Measurements from ENCODE around the gene DNM1. TPM values are rescaled to one million over a fixed set of nuclear protein-coding genes. Genes with fewer than 3 reads are reported as not detected.

The DNM1 gene
- total and polyA plus RNA-seq, 4 donors: 1.2 to 23.7 (median 6.1) TPM

GRCh38 chr9:128297221-128297773, 94.1 kb downstream of the DNM1 start:
- no peak overlapping the region for H3K4me3 ChIP-seq
- no peaks in the 10 kb centered on the region for H3K36me3 ChIP-seq (ENCODE audit: control insufficient read depth in 4 of 4, insufficient read depth in 4 of 4, low read length in 4 of 4)
- H3K27ac ChIP-seq (ENCODE audit: low read depth in 1 of 2, low read length in 1 of 2): no peak overlapping the region
- DNase-seq (no peak), ATAC-seq (ENCODE audit: insufficient read depth, low FRiP score) (no peak)
- no peaks in the 10 kb centered on the region for H3K9me3 ChIP-seq (ENCODE audit: control insufficient read depth in 4 of 4, insufficient read depth in 3 of 4, low read length in 3 of 4)
- WGBS, 2 donors: 90 to 96% methylated on average over 2 of the region's 2 CpGs
- no peak overlapping the region for H3K9ac ChIP-seq (ENCODE audit: insufficient read depth in 1 of 2, low read length in 2 of 2)
- no peak for TF ChIP-seq CTCF (IDR thresholded peaks at IDR 0.05; ENCODE audit: control extremely low read depth, extremely low read depth)
- H3K27me3 ChIP-seq (ENCODE audit: control insufficient read depth in 3 of 3, insufficient read depth in 3 of 3, low read length in 2 of 3): no peaks in the 10 kb centered on the region
- peaks cover 0 to 5% (median 0%) of the 10 kb centered on the region in 5 donors for H3K4me1 ChIP-seq (ENCODE audit: control insufficient read depth in 5 of 5, insufficient read depth in 5 of 5, low read length in 5 of 5)

GRCh38 chr9:128298535-128299482, 95.6 kb downstream of the DNM1 start:
- peaks cover 0 to 5% (median 0%) of the 10 kb centered on the region in 5 donors for H3K4me1 ChIP-seq (ENCODE audit: control insufficient read depth in 5 of 5, insufficient read depth in 5 of 5, low read length in 5 of 5)
- WGBS, 2 donors: 87 to 92% methylated on average over 20 of the region's 20 CpGs
- H3K9me3 ChIP-seq (ENCODE audit: control insufficient read depth in 4 of 4, insufficient read depth in 3 of 4, low read length in 3 of 4): no peaks in the 10 kb centered on the region
- no peak overlapping the region for H3K4me3 ChIP-seq
- no peak overlapping the region for H3K9ac ChIP-seq (ENCODE audit: insufficient read depth in 1 of 2, low read length in 2 of 2)
- DNase-seq (peak in 2 of 3 donors; percentile 14 to 39), ATAC-seq (ENCODE audit: insufficient read depth, low FRiP score) (no peak)
- H3K36me3 ChIP-seq (ENCODE audit: control insufficient read depth in 4 of 4, insufficient read depth in 4 of 4, low read length in 4 of 4): peaks cover 0 to 3% (median 0%) of the 10 kb centered on the region in 4 donors
- TF ChIP-seq CTCF (IDR thresholded peaks at IDR 0.05; ENCODE audit: control extremely low read depth, extremely low read depth): no peak
- no peaks in the 10 kb centered on the region for H3K27me3 ChIP-seq (ENCODE audit: control insufficient read depth in 3 of 3, insufficient read depth in 3 of 3, low read length in 2 of 3)
- H3K27ac ChIP-seq (ENCODE audit: low read depth in 1 of 2, low read length in 1 of 2): no peak overlapping the region

GRCh38 chr9:128304136-128304970, 101.2 kb downstream of the DNM1 start:
- Histone ChIP-seq H3K27me3 (ENCODE audit: control insufficient read depth in 3 of 3, insufficient read depth in 3 of 3, low read length in 2 of 3) (no peaks in the 10 kb centered on the region), H3K4me1 (ENCODE audit: control insufficient read depth in 5 of 5, insufficient read depth in 5 of 5, low read length in 5 of 5) (no peaks in the 10 kb centered on the region), H3K4me3 (no peak overlapping the region), H3K27ac (ENCODE audit: low read depth in 1 of 2, low read length in 1 of 2) (no peak overlapping the region), H3K36me3 (ENCODE audit: control insufficient read depth in 4 of 4, insufficient read depth in 4 of 4, low read length in 4 of 4) (peaks cover 0 to 6% (median 2%) of the 10 kb centered on the region in 4 donors), H3K9me3 (ENCODE audit: control insufficient read depth in 4 of 4, insufficient read depth in 3 of 4, low read length in 3 of 4) (no peaks in the 10 kb centered on the region), H3K9ac (ENCODE audit: insufficient read depth in 1 of 2, low read length in 2 of 2) (no peak overlapping the region)
- 85 to 91% methylated on average over 9 of the region's 9 CpGs for WGBS, 2 donors
- TF ChIP-seq CTCF (IDR thresholded peaks at IDR 0.05; ENCODE audit: control extremely low read depth, extremely low read depth): no peak
- DNase-seq (no peak), ATAC-seq (ENCODE audit: insufficient read depth, low FRiP score) (no peak)

Small RNA genes lying within 50 kb of the gene (small RNA-seq; reads per million reads assigned to genes)
- gene MIR199B (ENCODE audit: low replicate concordance): 1,738 reads per million, percentile 99 among the genes with 10 or more reads in this experiment
- gene MIR3154 (ENCODE audit: low replicate concordance): not detected

Other genes starting within 250 kb of the DNM1 start
- gene EEIG1, start 222.4 kb upstream of the DNM1 start, total RNA-seq: 10 to 100 TPM; 49.6 to 66.5 TPM
- 10 to 100 TPM; 13.4 to 15.8 TPM for gene EEIG1, start 222.4 kb upstream of the DNM1 start, polyA plus RNA-seq
- 1 to 10 TPM; 7.2 to 9.4 TPM for gene NAIF1, start 136.1 kb upstream of the DNM1 start, total RNA-seq
- gene NAIF1, start 136.1 kb upstream of the DNM1 start, polyA plus RNA-seq: 1 to 10 TPM; 8.2 to 9.4 TPM
- 10 to 100 TPM; 21.2 to 32.6 TPM for gene SLC25A25, start 135.1 kb upstream of the DNM1 start, total RNA-seq
- gene SLC25A25, start 135.1 kb upstream of the DNM1 start, polyA plus RNA-seq: 10 to 100 TPM; 10.5 to 27.9 TPM
- gene PTGES2, start 75.7 kb upstream of the DNM1 start, total RNA-seq: 10 to 100 TPM; 42.0 to 66.8 TPM
- 10 to 100 TPM; 49.9 to 59.5 TPM for gene PTGES2, start 75.7 kb upstream of the DNM1 start, polyA plus RNA-seq
- 100 to 1,000 TPM; 114 to 281 TPM for gene LCN2, start 53.9 kb upstream of the DNM1 start, total RNA-seq
- gene LCN2, start 53.9 kb upstream of the DNM1 start, polyA plus RNA-seq: 100 to 1,000 TPM; 309 to 842 TPM
- 10 to 100 TPM; 19.2 to 56.4 TPM for gene BBLN, start 43.1 kb upstream of the DNM1 start, total RNA-seq
- 100 to 1,000 TPM in 1 of 2 donors, 10 to 100 TPM in 1; 66.7 to 138 TPM for gene BBLN, start 43.1 kb upstream of the DNM1 start, polyA plus RNA-seq
- 10 to 100 TPM; 36.6 to 83.7 TPM for gene CIZ1, start 11.8 kb upstream of the DNM1 start, total RNA-seq
- gene CIZ1, start 11.8 kb upstream of the DNM1 start, polyA plus RNA-seq: 10 to 100 TPM; 43.3 to 57.6 TPM
- gene GOLGA2, start 72.6 kb downstream of the DNM1 start, total RNA-seq: 100 to 1,000 TPM; 100 to 137 TPM
- 10 to 100 TPM; 56.0 to 79.4 TPM for gene GOLGA2, start 72.6 kb downstream of the DNM1 start, polyA plus RNA-seq
- 10 to 100 TPM; 19.6 to 28.4 TPM for gene SWI5, start 72.9 kb downstream of the DNM1 start, total RNA-seq
- gene SWI5, start 72.9 kb downstream of the DNM1 start, polyA plus RNA-seq: 10 to 100 TPM; 22.8 to 23.6 TPM
- 10 to 100 TPM; 17.2 to 28.9 TPM for gene TRUB2, start 119.1 kb downstream of the DNM1 start, total RNA-seq
- gene TRUB2, start 119.1 kb downstream of the DNM1 start, polyA plus RNA-seq: 10 to 100 TPM; 14.6 to 17.1 TPM
- 10 to 100 TPM; 32.4 to 63.8 TPM for gene COQ4, start 119.5 kb downstream of the DNM1 start, total RNA-seq
- gene COQ4, start 119.5 kb downstream of the DNM1 start, polyA plus RNA-seq: 10 to 100 TPM; 40.8 to 57.5 TPM
- 10 to 100 TPM in 1 of 2 donors, 1 to 10 TPM in 1; 6.8 to 25.2 TPM for gene SLC27A4, start 137.1 kb downstream of the DNM1 start, total RNA-seq
- gene SLC27A4, start 137.1 kb downstream of the DNM1 start, polyA plus RNA-seq: 10 to 100 TPM; 23.3 to 29.7 TPM
- 10 to 100 TPM; 57.1 to 67.2 TPM for gene URM1, start 168.0 kb downstream of the DNM1 start, total RNA-seq
- 10 to 100 TPM; 35.1 to 65.6 TPM for gene URM1, start 168.0 kb downstream of the DNM1 start, polyA plus RNA-seq
- gene CERCAM, start 217.5 kb downstream of the DNM1 start, total RNA-seq: 10 to 100 TPM; 17.9 to 27.5 TPM
- 10 to 100 TPM in 1 of 2 donors, 1 to 10 TPM in 1; 6.0 to 10.7 TPM for gene CERCAM, start 217.5 kb downstream of the DNM1 start, polyA plus RNA-seq

Data from lung (tissue), 13 donors.